GM19025 (cell line): ENCODE measurements around the gene ATCAY.
"Not testable (repeated sequence)": the region's sequence is repeated elsewhere in the genome, so short reads cannot be mapped to it uniquely, and the experiment has no call there.

ENCODE experiments used
- ATAC-seq: cut with Tn5 transposase; IDR thresholded peaks from one replicate; pipeline ENCODE4 v1.9.1; 2021; ENCODE audit warnings: mild to moderate bottlenecking, low read depth, moderate library complexity; ENCODE audit not compliant: unreplicated experiment

Gene ATCAY

DNA sequence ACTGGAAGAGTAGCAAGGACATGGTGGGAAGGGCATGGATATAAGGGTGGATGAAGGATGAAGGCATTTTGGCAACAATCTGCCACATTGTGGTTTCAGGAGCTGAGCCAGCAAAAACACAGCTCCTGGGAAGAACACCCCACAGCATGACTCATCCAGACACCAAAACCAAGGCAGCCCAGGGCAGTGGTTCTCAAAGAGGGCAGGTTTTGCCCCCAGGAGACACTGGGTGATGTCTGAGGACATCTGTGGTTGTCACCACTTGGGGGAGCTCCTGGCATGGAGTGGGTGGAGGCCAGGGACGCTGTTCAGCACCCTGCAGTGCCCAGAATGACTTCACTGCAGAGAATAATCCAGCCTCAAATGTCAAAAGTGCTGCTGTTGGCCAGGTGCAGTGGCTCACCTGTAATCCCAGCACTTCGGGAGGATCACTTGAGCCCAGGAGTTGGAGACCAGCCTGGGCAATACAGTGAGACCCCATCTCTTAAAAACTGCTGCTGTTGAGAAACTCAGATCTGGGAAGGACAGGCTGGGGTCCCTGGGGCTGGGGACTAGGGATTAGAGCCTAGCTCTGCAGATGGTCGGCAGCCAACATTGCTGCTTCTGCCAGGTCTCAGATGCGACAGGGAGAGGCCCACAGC, 27.8 kb upstream of the ATCAY start:
- ATAC-seq: no peak

DNA sequence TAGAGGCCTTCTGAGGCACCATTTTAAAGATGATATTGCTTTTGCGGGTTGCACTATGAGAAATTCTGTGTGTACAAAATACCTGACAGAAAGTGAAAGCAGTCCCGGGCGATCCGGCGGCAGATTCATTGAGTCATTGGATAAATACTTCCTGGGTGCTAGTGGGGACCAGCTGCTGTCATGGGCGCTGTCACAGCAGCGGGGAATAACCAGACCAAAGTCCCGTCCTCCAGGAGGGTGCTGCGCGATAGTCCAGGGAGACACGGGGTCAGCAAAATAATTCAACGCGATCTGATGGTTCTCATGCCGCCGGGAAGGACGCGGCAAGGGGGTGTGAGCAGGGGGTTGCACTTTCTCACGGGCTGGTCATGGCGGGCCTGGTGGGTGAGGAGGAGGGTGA, 25.2 kb upstream of the ATCAY start:
- no peak for ATAC-seq

DNA sequence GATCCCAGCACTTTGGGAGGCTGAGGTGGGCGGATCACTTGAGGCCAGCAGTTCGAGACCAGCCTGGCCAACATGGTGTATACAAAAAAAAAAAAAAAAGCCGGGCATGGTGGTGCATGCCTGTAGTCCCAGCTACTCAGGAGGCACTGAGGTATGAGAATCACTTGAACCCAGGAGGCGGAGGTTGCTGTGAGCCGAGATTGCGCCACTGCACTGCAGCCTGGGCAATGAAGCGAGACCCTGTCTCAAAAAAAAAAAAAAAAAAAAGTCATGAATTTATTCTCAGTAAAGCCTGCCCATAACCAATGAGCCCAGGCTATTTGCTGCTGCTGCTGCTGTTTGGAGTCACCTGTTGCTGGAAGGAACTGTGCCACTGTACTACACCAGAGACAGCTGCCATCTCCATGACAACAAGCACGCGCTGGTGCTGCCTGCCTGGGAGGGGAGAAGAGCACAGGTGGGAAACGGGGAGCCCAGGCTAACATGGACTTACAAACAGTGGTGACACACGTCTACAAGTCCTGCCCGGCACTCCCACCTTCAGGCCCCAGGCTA, 23.0 kb upstream of the ATCAY start:
- ATAC-seq: no peak

DNA sequence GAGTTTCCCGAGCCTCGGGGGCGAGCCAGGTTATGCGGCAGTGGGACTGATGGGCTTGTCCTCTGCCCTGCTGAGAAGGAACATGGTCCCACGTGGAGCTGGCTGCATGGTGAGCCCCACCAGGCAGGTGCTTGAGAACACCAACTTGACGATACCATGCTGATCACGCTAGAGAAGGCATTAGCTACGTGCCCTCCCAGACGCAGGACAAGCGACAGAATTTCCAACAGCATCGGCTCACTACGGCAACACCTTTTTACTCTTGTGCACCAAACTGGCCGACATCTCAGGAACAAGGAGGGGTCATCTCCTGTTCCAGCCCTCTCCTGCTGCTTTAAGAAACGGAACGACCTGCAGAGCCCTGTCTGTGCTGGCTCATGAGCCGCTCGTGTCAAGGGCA, 20.0 kb upstream of the ATCAY start:
- ATAC-seq: no peak

DNA sequence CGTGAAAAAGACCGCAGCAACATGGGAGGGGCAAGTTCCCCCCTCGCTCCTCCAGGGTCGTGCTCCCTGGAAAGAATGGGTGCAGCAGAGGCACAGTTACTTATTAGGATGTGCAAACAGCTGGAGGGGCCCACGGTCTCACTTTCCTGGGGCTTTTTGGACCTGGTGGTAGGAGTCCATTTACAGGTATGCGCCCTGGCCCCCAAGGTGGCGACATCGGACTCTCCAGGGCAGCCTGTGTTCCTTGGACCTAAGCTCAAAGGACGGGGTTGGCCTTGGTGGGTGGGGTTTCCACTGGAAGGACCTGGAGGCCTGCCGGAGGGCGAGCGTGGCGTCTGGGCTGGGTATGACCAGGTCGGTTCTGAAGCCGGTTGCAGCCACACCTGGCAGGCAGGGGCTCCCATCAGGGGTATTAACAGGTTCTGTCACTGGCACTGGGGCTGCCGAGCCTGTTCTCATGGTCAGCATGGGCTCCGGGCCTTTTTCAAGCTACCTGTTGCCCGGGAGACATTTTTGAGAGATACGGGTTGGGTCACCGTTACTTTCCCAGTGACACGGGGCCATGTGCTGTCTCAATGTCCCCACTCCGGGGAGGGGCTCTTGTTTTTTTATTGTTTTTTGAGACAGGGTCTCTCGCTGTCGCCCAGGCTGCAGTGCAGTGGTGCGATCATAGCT, 17.5 kb upstream of the ATCAY start:
- ATAC-seq: no peak

DNA sequence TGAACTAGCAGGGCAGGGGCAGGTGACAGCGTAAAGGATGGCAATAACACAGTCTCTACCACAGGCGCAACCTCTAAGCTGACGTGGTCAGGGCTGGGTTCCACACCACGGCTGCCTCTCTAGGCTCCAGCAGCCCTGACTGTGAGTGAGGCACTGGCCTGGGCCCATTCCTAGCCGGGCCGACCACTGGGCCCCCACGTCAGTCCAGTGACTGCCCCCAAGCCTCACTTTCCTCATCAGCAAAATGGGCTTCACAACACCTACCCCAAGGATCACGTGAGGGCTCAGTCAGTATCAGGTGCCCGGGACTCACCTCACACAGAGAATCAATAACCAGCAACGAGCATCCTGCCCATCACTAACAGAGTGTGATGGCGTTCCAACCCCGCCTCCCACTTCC, 16.8 kb upstream of the ATCAY start:
- no peak for ATAC-seq

DNA sequence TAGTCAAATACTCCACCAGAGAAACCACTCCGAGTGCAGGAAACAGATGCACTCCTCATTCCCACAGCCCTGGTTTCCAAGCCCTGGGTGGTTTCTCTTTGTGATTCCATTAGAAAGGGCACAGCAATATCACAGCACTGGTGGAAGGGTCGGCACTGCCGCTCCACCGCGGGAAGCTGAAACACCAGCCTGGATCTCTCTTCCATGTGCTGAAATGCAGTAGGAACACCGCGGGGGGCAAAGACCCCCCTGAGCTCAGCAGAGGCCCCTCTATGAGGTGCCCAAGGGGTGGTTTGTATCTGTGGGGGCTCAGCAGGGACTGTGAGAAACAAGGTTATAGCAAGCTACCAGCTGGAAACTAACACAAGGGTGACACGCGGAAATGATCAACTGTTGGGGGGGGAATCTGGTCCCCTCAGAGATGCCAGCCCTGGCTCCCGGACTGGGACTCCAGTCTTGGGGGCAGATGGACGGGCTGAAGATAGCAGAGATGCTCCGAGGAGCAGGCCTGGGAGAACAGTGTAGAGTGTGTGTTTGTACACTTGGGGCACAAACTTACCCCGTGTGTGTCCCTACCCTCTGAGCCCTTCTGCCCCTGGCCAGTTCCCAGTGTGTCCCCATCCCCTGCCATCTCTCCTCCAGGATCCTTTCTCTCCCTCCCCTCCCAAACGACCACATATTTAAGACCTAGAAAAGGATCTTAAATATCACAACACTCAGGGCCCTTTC, 13.4 kb upstream of the ATCAY start:
- no peak for ATAC-seq

DNA sequence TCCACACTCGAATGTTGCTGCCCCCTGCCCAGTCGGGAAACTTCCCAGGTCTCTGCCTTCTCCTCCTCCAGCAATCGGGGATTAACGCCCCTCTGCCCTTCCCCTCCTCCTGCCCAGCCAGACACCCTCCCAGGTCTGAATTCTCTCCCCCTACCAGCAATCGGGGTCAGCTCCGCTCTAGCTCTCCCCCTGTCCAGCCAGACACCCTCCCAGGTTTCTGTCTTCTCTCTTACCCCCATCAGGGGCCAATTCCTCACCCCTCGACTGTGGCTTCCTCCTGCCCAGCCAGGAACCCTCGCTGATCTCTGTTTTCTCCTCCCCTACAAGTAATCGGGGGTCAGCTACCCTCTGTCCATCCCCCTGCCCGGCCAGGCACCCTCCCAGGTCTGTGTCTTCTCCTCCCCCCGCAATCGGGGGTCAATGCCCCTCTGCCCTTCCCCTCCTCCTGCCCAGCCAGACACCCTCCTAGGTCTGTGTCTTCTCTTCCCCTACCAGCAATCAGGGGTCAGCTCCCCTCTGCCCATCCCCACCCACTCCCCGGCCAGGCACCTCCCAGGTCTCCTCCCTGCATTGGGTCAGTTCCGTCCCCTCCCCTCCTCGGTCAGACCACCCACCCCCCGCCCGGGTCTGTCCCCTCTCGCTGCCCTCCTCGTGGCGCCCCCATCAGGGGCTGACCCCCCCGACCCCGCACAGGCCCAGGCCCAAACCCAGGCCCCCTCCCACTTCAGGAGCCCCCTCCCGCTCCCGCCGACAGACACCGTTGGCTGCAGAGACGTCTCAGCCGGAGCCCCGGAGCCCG, 12.3 kb upstream of the ATCAY start:
- ATAC-seq: no peak

DNA sequence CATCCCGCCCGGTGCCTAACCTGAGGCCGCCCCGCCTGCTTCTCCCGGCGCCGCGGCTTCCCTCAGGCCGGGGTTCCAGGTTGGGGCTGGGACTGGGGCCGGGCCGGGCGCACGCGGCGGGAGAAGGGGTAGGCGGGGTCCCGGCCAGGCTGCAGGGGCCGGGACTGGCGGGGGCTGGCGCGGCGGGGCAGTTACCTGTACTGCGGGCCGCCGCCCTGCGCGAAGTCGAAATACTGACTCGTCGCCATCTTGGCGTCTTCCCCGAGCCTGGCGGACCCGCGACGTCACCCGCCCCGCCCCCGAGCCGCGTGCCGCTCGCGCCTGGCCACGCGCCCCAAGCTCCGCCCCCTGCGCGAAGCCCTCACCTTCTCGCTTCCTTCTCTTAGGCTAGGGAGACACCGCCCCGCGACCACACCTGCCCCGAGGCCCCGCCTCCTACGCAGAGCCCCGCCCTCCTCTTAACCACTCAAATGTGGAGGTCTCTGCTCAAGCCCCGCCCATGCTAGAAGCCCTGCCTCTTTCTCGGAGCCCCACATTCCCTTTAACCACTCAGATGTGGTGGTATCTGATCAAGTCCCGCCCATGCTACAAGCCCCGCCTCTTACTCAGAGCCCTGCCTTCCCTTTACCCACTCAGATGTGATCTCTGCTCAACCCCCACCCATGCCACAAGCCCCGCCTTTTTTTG, 11.6 kb upstream of the ATCAY start, which contains the start of gene ZFR2:
ZFR2 (minus strand) TSS at position 269 of the 687 bp plus-strand sequence; CDS start at position 248, 21 bp downstream.
- no peak for ATAC-seq

DNA sequence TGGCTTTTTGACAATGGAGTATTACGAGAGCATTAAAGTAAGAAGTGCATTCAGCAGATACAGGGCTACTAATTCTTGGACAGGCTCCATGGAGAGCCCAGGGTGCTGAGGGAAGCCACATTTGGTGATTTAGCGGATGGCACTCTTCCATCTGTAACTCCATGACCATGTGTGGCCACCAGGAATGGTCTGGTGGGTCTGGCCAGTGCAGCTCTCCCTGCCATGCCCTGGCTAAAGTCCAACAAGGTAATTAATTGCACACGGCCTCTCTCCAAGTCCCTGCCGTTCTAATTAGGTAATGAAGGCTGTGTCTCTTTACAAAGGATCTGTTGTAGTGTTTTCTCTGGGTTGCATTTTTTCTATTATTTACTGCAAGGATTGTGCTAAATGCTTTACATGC, 7.3 kb upstream of the ATCAY start:
- ATAC-seq: no peak

DNA sequence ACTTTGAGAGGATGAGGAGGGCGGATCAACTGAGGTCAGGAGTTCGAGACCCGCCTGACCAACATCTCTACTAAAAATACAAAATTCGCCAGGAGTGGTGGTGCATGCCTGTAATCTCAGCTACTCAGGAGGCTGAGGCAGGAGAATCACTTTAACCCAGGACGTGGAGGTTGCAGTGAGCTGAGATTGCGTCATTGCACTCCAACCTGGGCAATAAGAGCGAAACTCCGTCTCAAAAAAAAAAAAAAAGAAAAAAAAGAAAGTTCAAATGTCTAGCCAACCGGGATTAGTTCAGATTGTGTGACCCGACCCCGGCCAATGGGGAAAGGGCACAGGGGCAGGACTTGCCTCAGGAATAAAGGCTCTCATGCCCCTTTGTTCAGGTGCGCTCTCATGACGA, 5.8 kb upstream of the ATCAY start:
- ATAC-seq: not testable (repeated sequence)

DNA sequence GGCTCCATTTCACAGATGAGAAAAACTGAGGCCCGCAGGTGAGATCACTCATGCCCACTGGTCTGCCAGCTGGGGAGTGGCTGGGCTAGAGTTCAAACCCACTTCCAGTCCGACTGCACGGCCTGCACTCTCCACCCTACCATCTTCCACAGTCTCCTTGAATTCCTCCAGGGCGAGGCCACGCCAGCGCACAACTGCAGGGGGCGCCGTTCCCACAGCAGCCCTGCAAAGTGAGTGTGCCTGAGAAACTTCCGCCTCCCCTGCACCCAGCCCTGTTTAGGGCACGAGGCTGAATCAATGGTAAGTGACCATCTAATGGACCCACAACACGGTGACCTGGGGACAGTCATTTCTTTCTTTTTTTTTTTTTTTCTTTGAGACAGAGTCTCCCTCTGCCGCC, 829 bp upstream of the ATCAY start:
- no peak for ATAC-seq

DNA sequence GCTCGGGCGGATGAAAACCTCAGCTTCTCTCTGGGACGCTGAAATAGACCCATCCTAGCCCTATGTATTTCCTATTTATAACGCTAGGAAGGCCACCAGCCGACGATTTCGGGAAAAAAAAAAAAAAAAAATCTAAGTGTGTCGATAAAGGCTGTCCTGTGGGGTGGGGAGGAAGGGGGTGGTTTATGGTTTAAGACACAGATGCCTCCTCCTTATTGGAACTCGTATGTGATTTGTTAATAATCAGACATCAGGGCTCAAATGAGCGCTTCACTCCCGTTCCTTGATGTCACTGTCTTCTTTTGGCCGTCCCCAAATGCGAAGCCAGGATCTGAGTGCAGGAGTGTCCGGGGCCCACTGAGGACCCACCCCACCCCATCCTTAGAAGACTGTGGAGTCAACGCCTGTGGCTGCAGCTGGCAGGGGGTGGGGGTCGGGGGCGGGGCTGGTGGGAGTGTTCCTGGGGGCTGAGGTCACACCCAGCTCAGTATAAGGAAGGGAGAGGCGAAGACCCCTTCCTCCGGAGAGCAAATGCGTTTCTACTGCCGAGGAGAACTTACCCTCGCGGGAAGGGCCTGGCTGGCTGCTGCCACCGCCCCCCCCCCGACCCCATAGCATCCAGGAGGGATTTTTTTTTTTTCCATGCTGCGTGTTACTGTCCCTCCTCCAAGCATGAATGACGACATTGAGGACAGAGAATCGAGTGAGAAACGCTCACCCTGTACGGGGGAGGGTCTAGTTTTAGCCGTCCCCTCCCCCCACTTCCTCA, 971 bp downstream of the ATCAY start:
- ATAC-seq: no peak

DNA sequence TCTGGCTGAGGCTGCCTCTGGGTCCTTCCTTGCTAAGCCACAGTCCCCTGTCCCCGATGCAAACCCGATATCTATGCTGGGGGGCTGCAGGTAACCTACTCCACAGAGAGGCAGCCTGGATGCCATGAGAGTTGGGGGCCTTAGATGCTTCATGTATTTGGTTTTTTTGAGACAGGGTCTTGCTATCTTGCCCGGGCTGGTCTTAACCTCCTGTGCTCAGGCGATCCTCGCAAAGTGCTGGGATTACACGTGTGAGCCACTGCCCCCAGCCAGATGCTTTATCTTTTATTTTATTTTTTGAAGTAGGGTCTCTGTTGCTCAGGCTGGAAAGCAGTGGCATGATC, 1.5 kb downstream of the ATCAY start:
- no peak for ATAC-seq

DNA sequence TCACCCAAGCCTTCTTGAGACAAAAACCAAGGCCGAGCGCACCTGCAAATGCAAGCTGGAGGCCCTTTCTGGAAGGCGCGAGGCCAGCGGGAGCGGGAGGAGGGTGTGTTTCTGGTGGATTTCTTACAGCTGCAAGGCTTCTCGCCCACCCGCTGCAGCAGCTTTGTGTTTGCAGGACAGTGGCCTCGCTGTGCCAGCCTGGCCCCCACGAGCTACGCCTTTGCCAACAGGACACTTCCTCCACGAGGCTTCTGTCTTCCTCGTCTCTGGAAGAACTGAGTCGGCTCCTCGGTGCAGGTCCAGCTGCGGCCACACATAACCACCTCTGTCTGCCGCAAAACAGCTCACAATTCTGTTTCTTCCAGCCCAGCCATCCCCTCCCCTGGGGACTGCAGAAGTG, 10.1 kb downstream of the ATCAY start:
- no peak for ATAC-seq

DNA sequence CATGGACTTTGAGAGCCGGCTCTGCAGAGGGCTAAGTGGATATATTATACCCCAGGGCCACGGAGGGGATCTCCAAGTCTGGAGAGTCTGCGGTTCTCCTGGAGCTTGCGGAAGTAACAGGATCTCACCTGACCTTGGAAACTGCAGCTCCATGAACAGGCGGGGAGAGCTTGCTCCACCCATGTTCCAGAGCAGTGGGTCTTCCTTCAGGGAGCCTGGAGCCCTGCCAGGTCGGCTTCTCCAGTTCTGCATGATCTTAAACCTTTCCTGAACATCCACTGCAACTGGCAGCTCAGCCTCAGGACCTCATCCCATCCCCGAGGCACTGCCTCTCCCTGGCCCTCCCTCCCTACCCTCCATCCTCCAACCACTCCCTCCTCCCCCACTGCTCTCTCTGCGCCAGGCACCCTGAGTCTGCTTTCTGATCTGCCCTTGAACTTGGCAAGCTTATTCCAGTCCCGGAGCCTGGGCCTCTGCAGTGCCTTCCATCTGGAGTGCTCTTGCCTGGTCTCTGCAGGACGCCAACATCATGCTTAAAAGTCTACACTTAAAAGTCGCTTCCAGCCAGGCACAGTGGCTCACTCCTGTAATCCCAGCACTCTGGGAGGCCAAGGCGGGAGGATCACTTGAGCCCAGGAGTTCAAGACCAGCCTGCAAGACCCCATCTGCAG, 13.2 kb downstream of the ATCAY start:
- no peak for ATAC-seq

DNA sequence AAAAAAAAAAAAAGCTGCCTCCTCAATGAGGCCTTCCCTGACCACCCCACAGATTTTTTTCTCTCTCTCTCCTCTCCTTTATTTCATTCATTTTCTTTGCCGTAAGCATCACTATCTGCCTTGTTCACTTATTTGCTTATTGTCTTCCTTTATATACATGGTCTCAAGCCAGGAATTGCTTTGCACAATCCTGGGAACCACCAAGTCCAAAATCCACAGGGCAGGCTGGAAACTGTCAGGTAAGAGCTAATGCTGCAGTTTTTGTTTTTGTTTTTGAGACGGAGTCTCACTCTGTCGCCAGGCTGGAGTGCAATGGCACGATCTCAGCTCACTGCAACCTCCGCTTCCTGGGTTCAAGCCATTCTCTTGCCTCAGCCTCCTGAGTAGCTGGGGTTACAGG, 14.5 kb downstream of the ATCAY start:
- ATAC-seq: not testable (repeated sequence)

DNA sequence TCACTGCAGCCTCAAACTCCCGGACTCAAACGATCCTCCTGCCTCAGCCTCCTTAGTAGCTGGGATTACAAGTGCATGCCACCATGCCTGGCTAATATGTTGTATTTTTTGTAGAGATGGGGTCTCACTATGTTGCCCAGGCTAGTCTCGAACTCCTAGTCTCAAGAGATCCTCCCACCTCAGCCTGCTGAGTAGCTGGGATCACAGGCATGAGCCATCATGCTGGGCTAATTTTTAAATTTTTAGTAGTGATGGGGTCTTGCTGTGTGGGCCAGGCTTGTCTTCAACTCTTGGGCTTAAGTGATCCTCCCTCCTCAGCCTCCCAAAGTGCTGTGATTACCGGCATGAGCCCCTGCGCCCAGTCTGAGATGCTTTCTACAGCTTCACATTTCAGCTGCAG, 15.3 kb downstream of the ATCAY start:
- no peak for ATAC-seq

DNA sequence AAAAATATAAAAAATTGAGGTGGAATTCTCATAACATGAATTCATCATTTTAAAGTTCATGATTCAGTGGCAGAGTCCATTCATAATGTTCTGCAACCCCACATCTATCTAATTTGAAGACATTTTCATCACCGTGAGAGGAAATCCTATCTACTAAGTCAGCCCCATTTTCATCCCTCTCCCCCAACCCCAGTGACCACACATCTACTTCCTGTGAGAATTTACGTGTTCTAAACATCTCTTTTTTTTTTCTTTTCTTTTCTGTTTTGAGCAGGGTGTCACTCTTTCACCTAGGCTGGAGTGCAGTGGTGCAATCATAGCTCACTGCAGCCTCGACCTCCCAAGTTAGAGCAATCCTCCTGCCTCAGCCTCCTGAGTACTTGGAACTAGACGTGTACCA, 17.5 kb downstream of the ATCAY start:
- ATAC-seq: no peak
